VCaP (cell line): Measurements from ENCODE around the gene RBMS3.
A peak's percentile ranks its signal among the peaks of the same experiment; 100 is the strongest.

Experiments
- H3K27ac ChIP-seq: fragments of 450-650 bp; 2 replicates; pipeline ENCODE4 v1.5.1; 2017
- TF ChIP-seq, protein P1 (sequence below): fragments of 450-650 bp; conservative IDR thresholded peaks from 2 replicates; pipeline ENCODE4 v1.5.1; 2017; ENCODE audit warnings: mild to moderate bottlenecking, moderate library complexity

RBMS3 gene

DNA sequence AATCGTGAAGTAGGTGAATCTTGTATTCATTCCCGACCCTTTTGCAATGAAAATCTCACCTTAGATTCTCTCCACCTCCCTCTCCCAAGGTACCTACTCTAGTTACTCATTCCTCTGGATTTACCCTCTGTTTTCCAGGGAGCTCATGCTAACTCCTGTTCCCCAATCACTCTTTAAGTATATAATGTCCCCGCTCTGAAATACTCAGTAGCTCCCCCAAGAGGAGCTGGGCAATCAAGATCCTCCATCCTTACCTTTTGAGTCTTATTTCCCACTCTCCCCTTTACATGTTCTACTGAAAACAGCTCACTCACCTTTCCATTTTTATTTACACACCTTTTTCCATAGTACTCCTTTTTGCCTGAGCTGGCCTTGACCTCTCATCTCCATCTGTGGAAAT, 599.9 kb downstream of the RBMS3 start:
- TF ChIP-seq, protein P1, sequence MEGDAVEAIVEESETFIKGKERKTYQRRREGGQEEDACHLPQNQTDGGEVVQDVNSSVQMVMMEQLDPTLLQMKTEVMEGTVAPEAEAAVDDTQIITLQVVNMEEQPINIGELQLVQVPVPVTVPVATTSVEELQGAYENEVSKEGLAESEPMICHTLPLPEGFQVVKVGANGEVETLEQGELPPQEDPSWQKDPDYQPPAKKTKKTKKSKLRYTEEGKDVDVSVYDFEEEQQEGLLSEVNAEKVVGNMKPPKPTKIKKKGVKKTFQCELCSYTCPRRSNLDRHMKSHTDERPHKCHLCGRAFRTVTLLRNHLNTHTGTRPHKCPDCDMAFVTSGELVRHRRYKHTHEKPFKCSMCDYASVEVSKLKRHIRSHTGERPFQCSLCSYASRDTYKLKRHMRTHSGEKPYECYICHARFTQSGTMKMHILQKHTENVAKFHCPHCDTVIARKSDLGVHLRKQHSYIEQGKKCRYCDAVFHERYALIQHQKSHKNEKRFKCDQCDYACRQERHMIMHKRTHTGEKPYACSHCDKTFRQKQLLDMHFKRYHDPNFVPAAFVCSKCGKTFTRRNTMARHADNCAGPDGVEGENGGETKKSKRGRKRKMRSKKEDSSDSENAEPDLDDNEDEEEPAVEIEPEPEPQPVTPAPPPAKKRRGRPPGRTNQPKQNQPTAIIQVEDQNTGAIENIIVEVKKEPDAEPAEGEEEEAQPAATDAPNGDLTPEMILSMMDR: no peak
- H3K27ac ChIP-seq: no peak overlapping the region

DNA sequence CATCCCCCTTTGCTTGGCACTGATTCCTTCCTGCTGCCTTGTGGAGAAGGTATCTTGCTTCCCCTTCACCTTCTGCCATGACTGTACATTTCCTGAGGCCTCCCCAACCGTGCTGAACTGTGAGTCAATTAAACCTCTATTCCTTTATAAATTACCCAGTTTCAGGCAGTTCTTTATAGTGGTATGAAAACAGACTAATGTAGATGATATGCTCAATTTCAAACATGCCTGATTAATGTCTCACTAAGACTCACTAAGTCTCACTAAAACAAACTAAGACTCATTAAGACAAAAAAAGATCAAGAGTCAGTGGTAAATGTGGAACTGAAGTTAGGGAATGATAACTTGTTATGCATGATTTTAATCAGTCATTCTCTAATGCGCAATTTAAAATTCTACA, 606.6 kb downstream of the RBMS3 start:
- TF ChIP-seq, protein P1: no peak
- no peak overlapping the region for H3K27ac ChIP-seq

DNA sequence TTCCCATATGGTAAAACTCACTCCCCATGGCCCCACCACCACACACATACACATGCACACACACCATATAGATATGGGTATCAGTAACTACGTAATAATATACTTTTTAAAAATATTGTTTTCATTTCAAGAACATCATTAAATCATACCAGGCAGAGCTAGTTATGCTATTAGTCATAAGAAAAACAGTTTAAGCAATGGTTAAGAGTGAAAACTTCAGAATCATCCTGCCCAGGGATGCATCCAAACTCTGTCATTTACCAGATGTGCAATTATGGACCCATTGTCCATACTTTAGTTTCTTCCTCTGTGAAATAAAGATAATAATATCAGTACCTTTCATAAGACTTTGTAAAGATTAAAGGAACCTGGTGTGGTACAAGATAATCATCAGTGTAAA, 608.3 kb downstream of the RBMS3 start:
- H3K27ac ChIP-seq: no peak overlapping the region
- TF ChIP-seq, protein P1: no peak

DNA sequence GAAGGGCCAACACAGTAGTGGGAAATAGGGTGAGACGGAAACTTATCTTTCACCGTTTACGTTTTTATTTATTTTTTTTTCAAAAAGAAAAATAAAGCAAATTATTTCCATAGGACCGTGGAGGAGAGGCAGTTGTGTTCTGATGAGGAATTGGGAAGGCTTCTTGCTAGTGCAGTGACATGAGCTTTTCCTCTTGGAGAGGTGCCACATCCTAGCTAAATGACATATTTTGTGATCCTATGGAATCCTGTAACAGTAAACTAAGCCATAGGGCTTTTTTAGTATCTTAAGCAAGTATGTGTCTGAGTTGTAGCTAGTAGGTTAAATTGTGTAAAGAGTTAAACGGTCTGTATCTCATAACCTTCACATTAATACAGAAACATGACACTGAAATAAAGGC, 609.9 kb downstream of the RBMS3 start:
- peak overlapping the region; percentile 35; the same call in 1 of the 2 replicates for H3K27ac ChIP-seq
- TF ChIP-seq, protein P1: no peak

DNA sequence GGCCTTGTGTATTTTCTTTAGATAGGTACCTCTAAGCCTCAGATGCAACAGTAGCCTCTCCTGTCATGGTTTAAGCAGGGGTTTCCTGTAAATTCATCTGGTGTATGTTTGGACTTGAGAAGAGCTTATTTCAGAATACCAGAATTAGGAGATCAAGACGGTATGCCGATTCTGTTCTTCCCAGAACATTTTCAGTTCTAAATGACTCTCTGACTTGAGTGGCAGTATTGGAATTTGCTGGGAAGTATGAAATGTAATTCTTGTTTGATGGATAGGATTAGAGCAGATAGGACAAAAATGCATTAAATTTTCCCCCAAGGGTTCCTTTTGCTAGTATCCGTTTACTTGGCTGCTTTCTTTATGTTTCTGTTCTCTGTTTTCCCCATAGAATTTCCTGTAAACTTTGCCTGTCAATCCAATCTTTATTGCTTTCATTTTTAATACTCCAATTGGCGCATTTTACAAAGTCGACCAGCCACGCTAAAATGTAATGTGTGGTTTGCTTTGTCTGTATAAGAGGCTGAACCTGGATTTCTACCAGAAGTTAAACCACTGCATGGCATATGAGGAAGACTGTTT, 612.2 kb downstream of the RBMS3 start:
- TF ChIP-seq, protein P1: no peak
- no peak overlapping the region for H3K27ac ChIP-seq

DNA sequence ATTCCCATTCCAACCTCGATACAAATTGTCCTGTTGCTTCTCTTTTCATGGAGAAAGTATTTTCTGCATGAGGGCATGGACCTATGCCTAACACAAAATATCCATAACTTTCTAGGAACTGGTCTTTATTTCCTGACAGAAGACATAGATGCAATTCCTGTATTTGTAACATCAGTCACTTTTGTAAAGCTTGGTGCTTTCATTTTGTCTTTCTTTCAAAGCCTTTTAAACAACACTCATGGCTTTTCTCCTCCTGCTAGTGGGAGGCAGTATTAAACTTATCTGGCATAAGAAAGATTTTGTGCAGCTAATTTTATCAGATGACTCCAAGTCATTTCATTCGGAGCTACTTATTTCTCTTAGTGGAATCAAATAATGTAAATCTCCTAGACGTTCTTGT, 616.0 kb downstream of the RBMS3 start:
- no peak overlapping the region for H3K27ac ChIP-seq
- TF ChIP-seq, protein P1: no peak

DNA sequence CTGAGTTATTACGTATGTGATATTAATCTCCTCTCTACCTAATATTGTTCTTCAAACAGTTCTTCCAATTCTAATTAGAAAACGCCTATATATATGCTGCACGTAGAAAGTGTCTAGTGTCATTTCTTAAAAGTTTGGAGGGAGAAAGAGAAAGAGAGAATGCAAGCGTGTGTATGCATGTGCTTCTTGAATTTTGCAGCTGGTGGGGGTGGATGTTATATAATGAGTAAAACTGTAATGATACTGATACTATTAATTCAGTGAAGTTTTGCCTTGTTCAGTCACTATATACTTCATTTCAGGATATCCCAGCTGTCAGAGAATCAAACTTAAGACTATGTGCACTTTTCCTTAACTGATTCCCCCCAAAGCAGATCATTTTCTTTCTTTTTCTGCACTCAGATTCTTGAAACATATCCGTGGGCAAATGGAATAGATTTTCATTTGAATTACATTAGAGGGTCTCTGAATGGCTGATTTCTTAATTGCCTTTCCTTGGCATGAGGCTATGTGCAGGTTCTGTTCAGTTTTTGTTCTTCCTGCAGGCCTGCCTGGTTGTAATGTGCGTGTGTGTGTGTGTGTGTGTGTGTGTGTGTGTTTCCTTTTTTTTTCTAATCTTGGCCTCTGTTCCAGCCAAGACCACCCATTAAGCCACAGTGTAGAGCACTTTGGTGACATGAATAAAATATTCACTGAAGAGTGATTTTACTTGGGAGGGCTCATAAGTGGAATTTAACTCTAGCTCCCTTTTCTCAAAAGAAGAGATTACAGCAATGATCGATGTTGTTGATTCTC, 617.5 kb downstream of the RBMS3 start:
- TF ChIP-seq, protein P1: no peak
- H3K27ac ChIP-seq: no peak overlapping the region
